HFF-Myc (cell line): ENCODE results near the gene NHLRC4.

ENCODE experiments used
- DNase-seq: peaks from one replicate; pipeline ENCODE4 v3.0.0-alpha.2; 2011; ENCODE audit warnings: low read depth; ENCODE audit errors: extremely low read depth
- H3K4me3 ChIP-seq: replicated peaks from 2 replicates; pipeline ENCODE4 v1.5.1; 2011; ENCODE audit warnings: low read depth, mild to moderate bottlenecking, control low read depth, low read length
- TF ChIP-seq, protein P1 (sequence below): IDR thresholded peaks from 2 replicates; pipeline ENCODE4 v1.5.1; 2012; ENCODE audit warnings: mild to moderate bottlenecking, low read depth, low read length, control low read depth; ENCODE audit errors: missing control alignments

The NHLRC4 gene

GRCh38 chr16:559411-560203 is 7.2 kb upstream of the NHLRC4 start:
- TF ChIP-seq, protein P1, sequence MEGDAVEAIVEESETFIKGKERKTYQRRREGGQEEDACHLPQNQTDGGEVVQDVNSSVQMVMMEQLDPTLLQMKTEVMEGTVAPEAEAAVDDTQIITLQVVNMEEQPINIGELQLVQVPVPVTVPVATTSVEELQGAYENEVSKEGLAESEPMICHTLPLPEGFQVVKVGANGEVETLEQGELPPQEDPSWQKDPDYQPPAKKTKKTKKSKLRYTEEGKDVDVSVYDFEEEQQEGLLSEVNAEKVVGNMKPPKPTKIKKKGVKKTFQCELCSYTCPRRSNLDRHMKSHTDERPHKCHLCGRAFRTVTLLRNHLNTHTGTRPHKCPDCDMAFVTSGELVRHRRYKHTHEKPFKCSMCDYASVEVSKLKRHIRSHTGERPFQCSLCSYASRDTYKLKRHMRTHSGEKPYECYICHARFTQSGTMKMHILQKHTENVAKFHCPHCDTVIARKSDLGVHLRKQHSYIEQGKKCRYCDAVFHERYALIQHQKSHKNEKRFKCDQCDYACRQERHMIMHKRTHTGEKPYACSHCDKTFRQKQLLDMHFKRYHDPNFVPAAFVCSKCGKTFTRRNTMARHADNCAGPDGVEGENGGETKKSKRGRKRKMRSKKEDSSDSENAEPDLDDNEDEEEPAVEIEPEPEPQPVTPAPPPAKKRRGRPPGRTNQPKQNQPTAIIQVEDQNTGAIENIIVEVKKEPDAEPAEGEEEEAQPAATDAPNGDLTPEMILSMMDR = no peak
- H3K4me3 ChIP-seq = no peak overlapping the region
- no peak for DNase-seq

- H3K4me3 ChIP-seq = no peak within 1 kb of the TSS
- TF ChIP-seq, protein P1 = no peak
Observed at GRCh38 chr16:560204-560700, 6.6 kb upstream of the NHLRC4 start, which contains the start of gene PRR35. Gene PRR35, plus strand, starts transcription at chr16:560394. Its CDS starts 2,901 bp downstream, at chr16:563295.

GRCh38 chr16:560701-561412 is 5.9 kb upstream of the NHLRC4 start:
- no peak for DNase-seq
- TF ChIP-seq, protein P1 = no peak
- no peak overlapping the region for H3K4me3 ChIP-seq

More at GRCh38 chr16:560204-560700, 6.6 kb upstream of the NHLRC4 start, which contains the start of gene PRR35:
- DNase-seq = no peak

DNA sequence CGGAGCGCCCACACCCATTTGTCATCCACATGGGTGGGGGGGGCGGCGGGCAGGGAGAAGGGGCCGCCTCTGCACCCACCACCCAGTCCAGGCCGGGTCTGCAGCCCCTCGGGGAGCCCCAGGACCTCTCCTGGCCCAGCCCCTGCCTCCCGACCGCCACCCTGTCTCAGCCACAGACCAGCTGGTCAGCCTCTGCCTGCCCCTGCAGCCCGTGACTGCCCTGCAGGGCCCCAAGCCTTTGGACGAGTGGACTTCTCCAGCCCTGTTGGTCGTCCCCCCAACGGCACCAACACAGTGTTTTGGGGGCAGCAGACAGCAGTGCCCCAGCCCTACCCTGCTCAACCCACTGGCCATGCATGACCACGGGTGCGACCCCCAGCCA is 5.4 kb upstream of the NHLRC4 start:
- TF ChIP-seq, protein P1 = no peak

GRCh38 chr16:561957-562938 is 4.6 kb upstream of the NHLRC4 start:
- no peak overlapping the region for H3K4me3 ChIP-seq
- TF ChIP-seq, protein P1 = no peak
- DNase-seq = no peak

More for the DNA sequence above, 5.4 kb upstream of the NHLRC4 start:
- DNase-seq = no peak
- no peak overlapping the region for H3K4me3 ChIP-seq

- H3K4me3 ChIP-seq = no peak overlapping the region
- no peak for DNase-seq
- TF ChIP-seq, protein P1 = no peak
Observed at GRCh38 chr16:563072-563644, 3.6 kb upstream of the NHLRC4 start.
